ENCODE measurements around the gene CFAP221. TPM values are rescaled to one million over a fixed set of nuclear protein-coding genes. Genes with fewer than 3 reads are reported as not detected.

The CFAP221 gene
- total RNA-seq, 1 donor from 2014 or later: 26.3 TPM

DNA sequence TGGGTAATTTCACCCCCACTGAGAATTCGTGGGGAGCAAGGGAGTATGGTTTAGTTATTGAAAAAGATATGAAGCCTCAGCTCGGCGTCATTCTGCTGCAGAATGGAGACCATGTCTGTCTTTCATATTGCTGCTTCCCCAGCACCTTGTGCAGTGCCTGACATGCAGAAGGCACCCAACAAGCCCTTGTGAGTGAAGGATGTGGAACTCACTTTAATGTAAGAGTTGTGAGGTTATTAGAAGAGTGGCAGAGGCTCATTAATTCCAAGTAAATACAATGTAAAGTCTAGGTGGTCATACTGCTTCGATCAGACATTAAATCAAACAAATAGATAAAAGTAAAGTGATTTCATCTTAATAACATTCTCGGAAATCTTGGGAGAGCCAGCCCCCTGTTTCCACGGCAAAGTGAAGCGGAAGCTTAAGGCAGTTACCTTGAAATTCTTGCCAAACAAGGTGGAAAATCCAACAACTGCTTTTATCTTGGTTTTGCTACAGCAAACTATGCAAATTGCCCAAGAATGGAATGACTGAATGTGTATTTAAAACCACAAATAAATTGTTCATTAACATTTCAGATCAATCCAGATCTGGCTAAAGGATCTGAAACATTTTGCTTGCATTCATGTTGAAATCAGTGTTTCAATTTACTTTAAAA lies 9.6 kb downstream of the CFAP221 start:
- no peak overlapping the region for H3K4me3 ChIP-seq
- DNase-seq (no peak), ATAC-seq (peak; percentile 18)
- intact Hi-C loops (cut with DNase I): no loop called here
- H3K27ac ChIP-seq: peak overlapping the region; percentile 51
- H3K4me1 ChIP-seq: peaks cover 11% of the 10 kb centered on the region
- no peaks in the 10 kb centered on the region for H3K36me3 ChIP-seq
- H3K9me3 ChIP-seq: no peaks in the 10 kb centered on the region
- TF ChIP-seq, protein P1, sequence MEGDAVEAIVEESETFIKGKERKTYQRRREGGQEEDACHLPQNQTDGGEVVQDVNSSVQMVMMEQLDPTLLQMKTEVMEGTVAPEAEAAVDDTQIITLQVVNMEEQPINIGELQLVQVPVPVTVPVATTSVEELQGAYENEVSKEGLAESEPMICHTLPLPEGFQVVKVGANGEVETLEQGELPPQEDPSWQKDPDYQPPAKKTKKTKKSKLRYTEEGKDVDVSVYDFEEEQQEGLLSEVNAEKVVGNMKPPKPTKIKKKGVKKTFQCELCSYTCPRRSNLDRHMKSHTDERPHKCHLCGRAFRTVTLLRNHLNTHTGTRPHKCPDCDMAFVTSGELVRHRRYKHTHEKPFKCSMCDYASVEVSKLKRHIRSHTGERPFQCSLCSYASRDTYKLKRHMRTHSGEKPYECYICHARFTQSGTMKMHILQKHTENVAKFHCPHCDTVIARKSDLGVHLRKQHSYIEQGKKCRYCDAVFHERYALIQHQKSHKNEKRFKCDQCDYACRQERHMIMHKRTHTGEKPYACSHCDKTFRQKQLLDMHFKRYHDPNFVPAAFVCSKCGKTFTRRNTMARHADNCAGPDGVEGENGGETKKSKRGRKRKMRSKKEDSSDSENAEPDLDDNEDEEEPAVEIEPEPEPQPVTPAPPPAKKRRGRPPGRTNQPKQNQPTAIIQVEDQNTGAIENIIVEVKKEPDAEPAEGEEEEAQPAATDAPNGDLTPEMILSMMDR (IDR thresholded peaks at IDR 0.05): no peak
- no peaks in the 10 kb centered on the region for H3K27me3 ChIP-seq

DNA sequence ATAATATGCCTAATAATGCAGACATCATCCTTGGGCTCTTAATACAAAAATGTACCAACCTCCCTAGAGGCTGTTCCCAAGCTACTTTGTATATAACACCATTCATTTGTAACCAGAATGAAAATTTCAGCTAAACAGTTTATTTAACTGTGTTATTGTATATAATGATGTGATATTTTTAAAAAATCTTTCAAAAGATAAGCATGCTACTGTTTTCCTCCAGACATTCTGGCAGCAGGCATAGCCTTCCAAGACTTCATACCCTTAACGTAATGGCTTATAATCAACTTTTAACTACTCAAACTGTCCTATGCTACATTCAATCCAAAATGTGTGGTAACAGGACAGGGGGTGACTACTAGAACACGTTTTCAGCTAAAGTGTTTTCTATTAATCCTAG lies 21.2 kb downstream of the CFAP221 start:
- no peaks in the 10 kb centered on the region for H3K27me3 ChIP-seq
- TF ChIP-seq, protein P1 (IDR thresholded peaks at IDR 0.05): no peak
- no peak overlapping the region for H3K4me3 ChIP-seq
- DNase-seq (no peak), ATAC-seq (no peak)
- H3K27ac ChIP-seq: no peak overlapping the region
- intact Hi-C loops (cut with DNase I): no loop called here
- no peaks in the 10 kb centered on the region for H3K36me3 ChIP-seq
- H3K9me3 ChIP-seq: no peaks in the 10 kb centered on the region
- no peaks in the 10 kb centered on the region for H3K4me1 ChIP-seq

DNA sequence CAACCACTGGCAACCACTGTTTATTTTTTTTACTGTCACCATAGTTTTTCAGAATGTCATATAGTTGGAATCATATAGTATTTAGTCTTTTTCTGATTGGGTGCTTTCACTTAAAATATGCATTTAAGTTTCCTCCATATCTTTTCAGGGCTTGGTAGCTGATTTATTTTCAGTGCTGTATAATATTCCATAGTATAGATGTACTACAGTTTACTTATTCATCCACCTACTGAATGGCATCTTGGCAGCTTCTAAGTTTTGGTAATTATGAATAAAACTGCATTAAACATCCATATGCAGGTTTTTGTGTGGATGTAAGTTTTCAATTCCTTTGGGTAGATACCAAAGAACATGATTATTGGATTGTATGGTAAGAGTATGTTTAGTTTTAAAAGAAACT lies 23.0 kb downstream of the CFAP221 start:
- intact Hi-C loops (cut with DNase I): no loop called here
- Histone ChIP-seq H3K4me3 (no peak overlapping the region), H3K27me3 (no peaks in the 10 kb centered on the region), H3K27ac (no peak overlapping the region), H3K4me1 (no peaks in the 10 kb centered on the region), H3K9me3 (no peaks in the 10 kb centered on the region), H3K36me3 (no peaks in the 10 kb centered on the region)
- no peak for ATAC-seq
- DNase-seq: no peak
- TF ChIP-seq, protein P1 (IDR thresholded peaks at IDR 0.05): no peak

DNA sequence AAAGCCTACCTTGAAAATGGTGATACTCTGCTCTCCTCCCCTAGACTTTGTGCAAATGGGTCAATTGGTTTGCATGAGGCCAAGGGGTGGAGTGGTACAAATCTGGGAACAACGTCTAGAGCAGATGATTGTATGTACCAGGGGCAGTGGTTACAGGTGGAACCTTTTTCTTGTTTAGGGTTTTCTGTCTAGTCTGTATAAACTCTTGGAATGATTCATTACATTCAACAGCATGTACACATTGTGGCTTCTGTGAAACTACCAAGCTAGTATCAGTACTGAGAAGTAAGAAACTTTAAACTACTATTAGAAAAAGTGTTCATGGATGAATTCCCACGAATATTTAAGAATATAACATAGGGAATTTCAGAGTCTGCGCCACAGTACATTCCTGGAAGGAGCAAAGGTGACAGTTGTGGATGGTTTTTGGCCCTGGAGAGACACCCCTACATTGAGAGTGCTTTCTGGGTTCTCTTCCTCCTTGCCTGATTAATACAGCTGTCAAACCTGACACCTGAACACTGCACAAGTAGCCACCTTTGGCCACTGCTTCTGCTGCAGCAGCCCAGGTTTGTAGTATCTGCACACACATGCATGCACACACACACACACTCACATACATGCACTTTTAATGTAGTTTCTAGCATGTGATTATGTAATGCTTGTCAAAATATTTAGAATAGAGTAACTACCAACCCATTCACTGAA lies 30.0 kb downstream of the CFAP221 start:
- Histone ChIP-seq H3K9me3 (no peaks in the 10 kb centered on the region), H3K4me1 (peaks cover 5% of the 10 kb centered on the region), H3K4me3 (no peak overlapping the region), H3K36me3 (no peaks in the 10 kb centered on the region), H3K27me3 (no peaks in the 10 kb centered on the region), H3K27ac (no peak overlapping the region)
- no peak for ATAC-seq
- intact Hi-C loops (cut with DNase I): no loop called here
- TF ChIP-seq, protein P1 (IDR thresholded peaks at IDR 0.05): no peak
- DNase-seq: no peak

DNA sequence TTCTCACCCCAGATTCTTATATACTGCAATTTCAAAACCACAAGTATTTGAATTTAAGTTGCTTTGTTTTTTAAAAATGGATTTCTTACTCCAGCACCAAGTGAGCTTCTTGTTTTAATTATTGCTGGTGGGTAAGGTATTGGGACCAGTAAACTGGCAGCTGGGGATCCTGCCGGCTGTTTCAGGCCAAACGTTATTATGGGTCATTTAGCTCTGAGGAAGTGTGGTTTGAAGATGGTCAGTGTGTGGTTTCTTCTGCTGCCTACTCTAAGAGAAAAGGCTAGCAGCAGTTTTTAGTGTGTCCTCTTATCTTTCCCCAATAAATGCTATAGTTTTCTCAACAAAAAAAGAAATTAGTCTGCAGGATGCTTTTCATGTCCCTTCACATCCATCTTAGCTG lies 30.6 kb downstream of the CFAP221 start:
- no peak for DNase-seq
- peaks cover 11% of the 10 kb centered on the region for H3K4me1 ChIP-seq
- no peaks in the 10 kb centered on the region for H3K27me3 ChIP-seq
- H3K27ac ChIP-seq: no peak overlapping the region
- H3K36me3 ChIP-seq: no peaks in the 10 kb centered on the region
- no peak for ATAC-seq
- intact Hi-C loops (cut with DNase I): no loop called here
- TF ChIP-seq, protein P1 (IDR thresholded peaks at IDR 0.05): no peak
- no peaks in the 10 kb centered on the region for H3K9me3 ChIP-seq
- no peak overlapping the region for H3K4me3 ChIP-seq

Data from upper lobe of right lung (tissue), 1 donor.